GM21381 (cell line): ENCODE results near the gene TRAP1.
A peak's percentile ranks its signal among the peaks of the same experiment; 100 is the strongest.

ENCODE experiments used
- ATAC-seq: cut with Tn5 transposase; IDR thresholded peaks from one replicate; pipeline ENCODE4 v1.9.1; 2021; ENCODE audit warnings: mild to moderate bottlenecking, moderate library complexity; ENCODE audit not compliant: unreplicated experiment

TRAP1 gene

GRCh38 chr16:3717235-3718018, at the start of gene TRAP1:
TRAP1 (minus strand) TSS chr16:3717524; CDS start chr16:3717508, 16 bp downstream.
- ATAC-seq = peak; percentile 91

GRCh38 chr16:3766177-3766576, 48.9 kb upstream of the TRAP1 start:
- ATAC-seq = no peak

DNA sequence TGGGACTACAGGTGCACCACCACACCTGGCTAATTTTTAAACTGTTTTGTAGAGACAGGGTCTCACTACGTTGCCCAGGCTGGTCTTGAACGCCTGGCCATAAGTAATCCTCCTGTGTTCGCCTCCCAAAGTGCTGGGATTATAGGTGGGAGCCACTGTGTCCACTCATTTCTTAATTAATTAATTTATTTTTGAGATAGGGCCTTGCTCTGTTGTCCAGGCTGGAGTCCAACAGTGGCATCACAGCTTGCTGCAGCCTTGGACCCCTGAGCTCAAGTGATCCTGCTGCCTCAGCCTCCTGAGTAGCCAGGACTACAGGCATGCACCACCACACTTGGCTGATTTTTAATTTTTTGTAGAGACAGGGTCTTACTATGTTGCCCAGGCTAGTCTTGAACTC, 47.1 kb upstream of the TRAP1 start:
- no peak for ATAC-seq

DNA sequence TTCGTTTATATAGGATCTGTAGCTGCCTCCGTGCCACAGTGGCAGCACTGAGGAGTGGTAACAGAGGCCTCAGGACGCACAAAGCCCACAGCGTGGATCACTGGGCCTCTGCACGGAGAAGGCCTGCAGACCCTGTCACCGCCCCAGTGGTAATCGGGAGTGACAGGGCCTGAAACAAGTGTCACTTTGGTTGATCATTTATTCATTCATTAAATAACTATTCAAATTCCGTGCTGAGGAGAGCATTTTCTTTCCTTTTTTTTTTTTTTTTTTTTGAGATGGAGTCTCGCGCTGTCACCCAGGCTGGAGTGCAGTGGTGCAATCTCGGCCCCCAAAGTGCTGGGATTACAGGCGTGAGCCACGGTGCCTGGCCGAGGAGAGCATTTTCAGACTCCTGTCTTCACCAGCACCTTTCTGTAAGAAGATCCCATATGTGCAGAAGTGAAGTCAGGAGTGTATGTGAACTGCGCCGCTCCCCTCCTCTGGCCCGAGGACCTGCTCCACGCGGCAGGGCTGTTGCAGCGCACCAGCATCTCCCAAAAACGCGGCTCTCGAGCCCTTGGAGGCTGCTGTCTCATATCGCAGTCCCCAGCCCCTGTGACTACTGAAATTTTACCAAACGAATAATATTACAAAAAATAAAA, 44.9 kb upstream of the TRAP1 start:
- ATAC-seq = no peak

DNA sequence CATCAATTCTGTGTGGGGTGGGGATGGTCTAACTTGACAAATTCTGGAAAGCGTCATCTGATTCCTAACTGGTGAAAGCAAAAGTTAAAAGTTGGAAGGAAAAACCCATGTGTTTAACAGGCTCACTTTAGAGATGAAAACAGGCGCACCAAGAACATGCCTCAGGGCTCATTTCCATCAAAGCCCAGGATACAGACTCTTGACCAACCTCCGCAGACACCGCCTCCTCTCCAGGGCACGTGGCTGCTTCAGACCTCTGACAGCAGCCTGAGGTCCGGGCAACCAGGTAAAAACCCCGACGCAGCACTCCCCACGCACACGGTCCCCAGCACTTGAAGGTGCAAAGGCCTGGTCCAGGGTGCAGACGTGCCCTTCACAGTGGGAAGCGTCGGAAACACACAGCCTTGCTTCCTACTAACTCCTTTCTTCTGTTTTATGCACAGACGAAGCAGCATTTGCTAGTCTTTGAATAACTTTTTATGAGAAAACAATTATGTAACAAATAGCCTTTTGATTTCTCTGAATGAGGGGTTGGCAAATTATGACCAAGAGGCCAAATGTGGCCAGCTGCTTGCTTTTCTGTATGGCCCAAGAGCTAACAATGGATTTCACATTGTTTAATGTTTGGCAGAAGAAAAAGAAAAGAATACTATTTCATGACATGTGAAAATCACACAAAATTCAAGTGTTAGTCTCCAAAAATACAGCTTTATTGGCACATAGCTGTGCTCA, 44.2 kb upstream of the TRAP1 start:
- no peak for ATAC-seq

GRCh38 chr16:3760518-3760917, 43.2 kb upstream of the TRAP1 start:
- no peak for ATAC-seq

DNA sequence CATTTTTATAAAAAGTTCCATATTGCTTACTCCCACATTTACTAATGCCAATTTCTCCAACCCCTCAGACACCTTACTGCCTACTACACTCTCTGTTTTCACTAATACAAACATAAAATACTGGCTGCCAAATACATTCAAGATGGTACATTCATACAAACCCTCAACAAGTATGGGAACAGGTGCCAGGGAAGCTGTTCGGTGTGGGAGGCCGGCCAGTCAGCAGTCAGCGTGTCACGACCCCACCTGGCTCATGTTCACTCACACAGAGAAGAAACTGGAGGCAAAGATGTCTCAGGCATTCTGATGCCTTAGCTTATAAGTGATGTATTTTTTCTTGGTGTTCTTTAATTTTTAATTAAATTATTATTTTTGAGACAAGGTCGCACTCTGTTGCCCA, 42.4 kb upstream of the TRAP1 start:
- no peak for ATAC-seq

- ATAC-seq = no peak
Measured at GRCh38 chr16:3756113-3756512, 38.8 kb upstream of the TRAP1 start.

DNA sequence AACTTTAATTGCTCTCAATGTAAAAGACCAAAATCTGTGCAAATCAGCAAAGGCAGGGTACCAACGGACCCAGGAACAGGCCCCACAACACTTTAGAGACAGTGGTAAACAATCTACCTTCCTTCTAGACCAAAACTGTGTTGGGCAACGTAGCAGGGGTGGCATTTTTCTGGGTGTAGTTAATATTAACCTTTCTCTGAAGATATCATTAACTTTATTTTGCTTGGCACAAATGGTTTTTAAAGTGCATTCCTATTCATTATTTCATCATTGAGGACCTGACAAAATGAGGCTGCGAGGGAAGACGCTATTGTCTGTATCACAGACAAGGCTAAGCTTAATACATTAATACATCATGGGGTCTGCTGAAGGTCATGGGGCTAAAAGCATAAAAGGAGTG, 37.9 kb upstream of the TRAP1 start:
- ATAC-seq = no peak

DNA sequence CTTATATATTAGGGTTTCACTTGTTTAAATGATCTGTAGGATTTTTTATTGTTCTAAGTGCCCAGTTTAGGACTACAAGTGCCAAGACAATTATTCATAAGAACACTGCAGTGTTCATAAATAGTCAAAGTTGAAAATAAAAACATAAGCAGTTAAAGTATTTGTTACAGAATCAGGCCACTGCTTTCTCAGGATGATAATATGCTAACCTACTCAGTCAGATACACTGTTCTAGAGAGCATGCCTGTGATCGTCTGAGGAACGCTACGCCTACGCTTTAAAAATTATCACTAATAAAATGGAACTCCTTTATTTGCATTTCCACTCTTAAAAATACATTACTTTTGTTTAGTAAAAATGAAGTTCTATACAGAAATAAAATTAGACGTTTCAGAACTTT, 37.4 kb upstream of the TRAP1 start:
- ATAC-seq = no peak

DNA sequence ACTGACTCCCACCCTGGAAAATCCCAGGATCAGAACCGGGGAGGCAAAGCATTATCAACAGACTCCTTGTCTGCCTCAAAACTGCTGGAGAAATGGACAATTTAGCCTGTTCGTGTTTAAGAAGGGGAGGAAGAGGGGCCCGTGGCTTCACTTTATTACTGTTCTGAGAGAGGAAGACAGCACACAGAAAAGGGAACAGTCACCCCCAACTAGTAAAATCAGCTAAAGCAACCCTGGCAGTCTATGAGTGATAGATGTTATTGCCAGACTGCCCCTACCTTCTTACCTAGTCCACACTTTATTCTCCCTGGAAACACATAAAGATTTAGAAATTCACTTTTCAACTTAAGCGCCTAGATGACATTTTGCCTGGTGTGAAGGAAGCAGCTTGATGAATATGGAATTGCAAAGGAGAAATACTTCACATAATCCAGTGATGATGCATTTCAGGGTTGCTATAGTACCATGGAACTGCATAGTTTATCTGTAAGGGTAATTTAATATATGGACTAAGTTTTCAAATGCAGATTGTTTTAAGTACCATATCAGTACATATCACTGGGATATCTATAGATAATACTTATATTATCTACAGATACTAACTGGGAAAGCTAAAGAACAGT, 36.9 kb upstream of the TRAP1 start:
- no peak for ATAC-seq

GRCh38 chr16:3752984-3753383, 35.7 kb upstream of the TRAP1 start:
- ATAC-seq = no peak

GRCh38 chr16:3751878-3752277, 34.6 kb upstream of the TRAP1 start:
- ATAC-seq = no peak

GRCh38 chr16:3748307-3748706, 31.0 kb upstream of the TRAP1 start:
- ATAC-seq = no peak

GRCh38 chr16:3745751-3746355, 28.5 kb upstream of the TRAP1 start:
- no peak for ATAC-seq

DNA sequence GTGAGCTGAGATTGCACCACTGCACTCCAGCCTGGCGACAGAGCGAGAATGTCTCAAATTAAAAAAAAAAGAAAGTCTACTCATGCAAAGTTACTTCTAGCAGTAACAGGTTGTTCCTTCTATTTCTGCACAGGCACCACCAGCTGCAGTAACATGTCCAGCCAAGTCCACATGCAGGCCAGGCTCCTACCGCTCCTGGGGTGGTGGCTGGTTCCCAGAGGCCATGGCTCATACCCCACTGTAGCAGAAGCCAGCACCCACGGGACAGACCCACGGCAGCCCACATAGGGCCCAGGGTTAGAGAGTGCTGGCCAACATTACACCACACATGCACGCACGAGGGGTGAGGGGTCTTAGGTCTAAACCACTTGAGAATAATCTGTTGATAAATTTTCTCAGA, 26.7 kb upstream of the TRAP1 start:
- no peak for ATAC-seq

- no peak for ATAC-seq
Measured at GRCh38 chr16:3740934-3741333, 23.6 kb upstream of the TRAP1 start.

DNA sequence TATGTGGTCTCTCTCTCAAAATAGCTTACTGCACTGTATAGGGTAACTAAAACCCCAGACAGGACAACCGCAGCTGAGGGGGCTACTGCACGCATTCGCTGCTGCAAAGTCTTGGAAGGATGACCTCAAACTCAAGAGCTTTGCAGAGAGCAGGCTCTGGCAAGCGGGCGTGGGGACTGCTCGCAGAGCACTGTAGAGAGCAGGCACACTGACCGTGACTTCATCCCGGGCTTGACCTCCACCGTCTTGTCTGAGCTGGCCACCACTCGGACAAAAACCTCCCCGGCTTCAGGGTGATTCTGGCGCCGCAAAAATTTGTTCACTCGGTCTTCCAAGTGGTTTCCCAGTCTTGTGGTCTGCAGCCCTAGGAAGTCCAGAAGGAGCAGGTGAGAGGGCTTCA, 22.9 kb upstream of the TRAP1 start:
- ATAC-seq = no peak

DNA sequence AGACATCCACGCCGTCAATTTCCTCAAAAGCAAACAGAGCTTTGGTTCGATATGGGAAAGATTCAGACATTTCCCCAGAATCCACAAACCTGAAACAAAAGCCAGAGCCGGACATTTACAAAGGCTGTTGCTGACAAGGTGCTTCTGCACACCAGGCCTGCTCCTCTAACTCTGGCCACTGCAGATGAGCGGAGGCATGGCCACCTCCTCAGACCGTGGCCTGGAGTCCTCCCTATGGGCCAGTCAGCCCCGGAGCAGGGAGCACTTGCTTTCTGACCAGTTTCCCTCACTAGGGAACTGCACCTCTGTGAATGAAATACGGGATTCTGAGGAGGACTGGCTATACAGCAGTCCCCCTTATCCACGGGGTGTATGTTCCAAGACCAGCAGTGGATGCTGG, 22.3 kb upstream of the TRAP1 start:
- ATAC-seq = no peak

- no peak for ATAC-seq
Measured at GRCh38 chr16:3738541-3738940, 21.2 kb upstream of the TRAP1 start.

GRCh38 chr16:3738128-3738527, 20.8 kb upstream of the TRAP1 start:
- no peak for ATAC-seq
